CD4-positive, alpha-beta memory T cell (primary cell): Measurements from ENCODE around the gene GGA1. TPM values are rescaled to one million over a fixed set of nuclear protein-coding genes. Genes with fewer than 3 reads are reported as not detected.

Experiments used
- CTCF ChIA-PET: fragments of 350-600 bp; sonication (Branson Sonifier 250); formaldehyde crosslinking; loops from one replicate; lab custom pipeline; 2021; ENCODE audit warnings: inconsistent platforms; ENCODE audit not compliant: partially characterized antibody; lab: Charles Lee
- POLR2A ChIA-PET: fragments of 350-600 bp; sonication (Branson Sonifier 250); formaldehyde crosslinking; loops from one replicate; lab custom pipeline; 2021; ENCODE audit not compliant: partially characterized antibody; lab: Charles Lee
- DNase-seq, 5 donors: peaks; one replicate each; pipeline versions ENCODE4 v3.0.0 to v3.0.0-alpha.2; 2020 to 2022; ENCODE audit warnings: mixed read lengths in 1 of 5
- H3K27ac ChIP-seq: one replicate; pipeline ENCODE4 v1.7.0; 2013; ENCODE audit warnings: low read depth, low read length
- H3K27me3 ChIP-seq: 2 replicates; pipeline ENCODE4 v1.7.0; 2013; ENCODE audit warnings: mild to moderate bottlenecking, low read length, moderate library complexity; ENCODE audit not compliant: insufficient read depth
- H3K36me3 ChIP-seq: 2 replicates; pipeline ENCODE4 v1.7.0; 2013; ENCODE audit warnings: mild to moderate bottlenecking, low read length, moderate library complexity; ENCODE audit not compliant: insufficient read depth
- H3K4me1 ChIP-seq: 2 replicates; pipeline ENCODE4 v1.7.0; 2013; ENCODE audit warnings: mild to moderate bottlenecking, low read length, moderate library complexity; ENCODE audit not compliant: insufficient read depth
- H3K4me3 ChIP-seq, 2 donors: one replicate each; pipeline ENCODE4 v1.7.0; 2013; ENCODE audit warnings: low read length in 2 of 2, mild to moderate bottlenecking in 1 of 2
- H3K9me3 ChIP-seq, 2 donors: one replicate each; pipeline ENCODE4 v1.7.0; 2013; ENCODE audit warnings: low read length in 2 of 2, control low read depth in 1 of 2; ENCODE audit not compliant: control insufficient read depth in 1 of 2
- H3K27ac Mint-ChIP-seq, 7 donors: one replicate each; pipeline ENCODE4 v1.8.0; 2020 to 2021; ENCODE audit warnings: mixed read lengths in 7 of 7, mild to moderate bottlenecking in 6 of 7, inconsistent platforms in 3 of 7, moderate library complexity in 3 of 7
- H3K27me3 Mint-ChIP-seq, 2 donors: one replicate each; pipeline ENCODE4 v1.8.0; 2020 to 2021; ENCODE audit warnings: mixed read lengths in 2 of 2
- H3K36me3 Mint-ChIP-seq, 2 donors: one replicate each; pipeline ENCODE4 v1.8.0; 2020 to 2021; ENCODE audit warnings: mixed read lengths in 2 of 2, inconsistent platforms in 1 of 2, mild to moderate bottlenecking in 1 of 2
- H3K4me1 Mint-ChIP-seq, 4 donors: one replicate each; pipeline ENCODE4 v1.8.0; 2020 to 2021; ENCODE audit warnings: mixed read lengths in 4 of 4, mild to moderate bottlenecking in 1 of 4
- H3K4me3 Mint-ChIP-seq, 8 donors: one replicate each; pipeline ENCODE4 v1.8.0; 2020 to 2021; ENCODE audit warnings: mixed read lengths in 8 of 8, mild to moderate bottlenecking in 7 of 8, moderate library complexity in 6 of 8, inconsistent platforms in 3 of 8
- H3K9me3 Mint-ChIP-seq, 8 donors: one replicate each; pipeline ENCODE4 v1.8.0; 2020 to 2021; ENCODE audit warnings: mixed read lengths in 8 of 8, mild to moderate bottlenecking in 5 of 8, inconsistent platforms in 3 of 8, moderate library complexity in 1 of 8
- intact Hi-C: fragments of 100-400 bp; cut with micrococcal nuclease; formaldehyde crosslinking; loops from one replicate; pipeline ENCODE4 v1.15.1; 2023
- polyA plus RNA-seq, 2 donors: library from polyadenylated mRNA; unstranded; fragments of 300-500 nt; fragmentation: Illumina TruSeq; gene quantifications; one replicate each; pipeline ENCODE4 v1.2.3, GENCODE V29; 2021
- total RNA-seq, 2 experiments: library from RNA; stranded (reverse); gene quantifications; one replicate each; pipeline ENCODE4 v1.2.3, GENCODE V29; 2021

Gene GGA1
- total and polyA plus RNA-seq, 4 experiments from 2014 or later, result 16.3 to 109 (median 67.5) TPM

GRCh38 chr22:37623075-37624016 lies 14.7 kb downstream of the GGA1 start:
- Histone ChIP-seq H3K27ac (peak overlapping the region; percentile 52), H3K4me1 (peaks cover 52% of the 10 kb centered on the region), H3K27me3 (no peaks in the 10 kb centered on the region), H3K9me3 (no peaks in the 10 kb centered on the region), H3K36me3 (peaks cover 13% of the 10 kb centered on the region), H3K4me3 (no peak overlapping the region)
- intact Hi-C loops, result loop anchor here (1.0 kb wide), 5 partner anchors 10 to 58 kb away; partner anchors contain the start of genes GGA1 and SH3BP1
- peak; percentile 72 to 79 (median 75) for DNase-seq
- H3K27me3 Mint-ChIP-seq, result no peaks in the 10 kb centered on the region
- H3K9me3 Mint-ChIP-seq, result no peaks in the 10 kb centered on the region
- CTCF ChIA-PET, result interaction anchor here (0.7 to 22.8 kb wide), 11 partner anchors 11 to 58 kb away, joined by 3 to 493 read pairs (median 5); partner anchors contain the start of genes GGA1, PDXP and SH3BP1
- H3K36me3 Mint-ChIP-seq, result peaks cover 3 to 24% of the 10 kb centered on the region in 2 donors
- peak overlapping the region in 7 of 8 donors; percentile 9 to 85 (median 60) for H3K4me3 Mint-ChIP-seq
- H3K27ac Mint-ChIP-seq, result peak overlapping the region; percentile 92 to 97 (median 94)
- POLR2A ChIA-PET, result interaction anchor here (0.7 to 12.8 kb wide), 7 partner anchors 10 to 63 kb away, joined by 3 to 247 read pairs (median 4); partner anchors contain the start of genes GGA1, NOL12 and SH3BP1
- H3K4me1 Mint-ChIP-seq, result peaks cover 19 to 53% (median 37%) of the 10 kb centered on the region in 4 donors

- ChIA-PET CTCF (interaction anchor here (0.7 to 22.8 kb wide), 7 partner anchors 13 to 57 kb away, joined by 3 to 493 read pairs (median 5); partner anchors contain the start of genes GGA1, PDXP and SH3BP1), POLR2A (interaction anchor here (0.7 to 12.8 kb wide), 6 partner anchors 9 to 62 kb away, joined by 3 to 247 read pairs (median 4); partner anchors contain the start of genes NOL12 and SH3BP1)
- Histone ChIP-seq H3K27me3 (no peaks in the 10 kb centered on the region), H3K36me3 (peaks cover 7% of the 10 kb centered on the region), H3K27ac (peak overlapping the region; percentile 52), H3K9me3 (no peaks in the 10 kb centered on the region), H3K4me3 (no peak overlapping the region), H3K4me1 (peaks cover 58% of the 10 kb centered on the region)
- Mint-ChIP-seq H3K27me3 (no peaks in the 10 kb centered on the region), H3K27ac (peak overlapping the region in 5 of 7 donors; percentile 89 to 95 (median 94)), H3K9me3 (no peaks in the 10 kb centered on the region), H3K36me3 (peaks cover 3 to 19% of the 10 kb centered on the region in 2 donors), H3K4me1 (peaks cover 22 to 60% (median 42%) of the 10 kb centered on the region in 4 donors), H3K4me3 (no peak overlapping the region)
- intact Hi-C loops, result no loop called here
- no peak for DNase-seq
These were observed 15.4 kb downstream of the GGA1 start for GRCh38 chr22:37624017-37624365.

- DNase-seq, result no peak
- Histone ChIP-seq H3K9me3 (no peaks in the 10 kb centered on the region), H3K4me3 (no peak overlapping the region), H3K27me3 (no peaks in the 10 kb centered on the region), H3K27ac (no peak overlapping the region), H3K4me1 (peaks cover 58% of the 10 kb centered on the region), H3K36me3 (peaks cover 7% of the 10 kb centered on the region)
- intact Hi-C loops, result no loop called here
- ChIA-PET POLR2A (interaction anchor here (1.0 to 12.8 kb wide), 7 partner anchors 9 to 61 kb away, joined by 4 to 247 read pairs (median 39); partner anchors contain the start of genes GGA1, LGALS1, NOL12 and SH3BP1), CTCF (interaction anchor here (0.7 to 22.8 kb wide), 7 partner anchors 15 to 57 kb away, joined by 3 to 493 read pairs (median 8); partner anchors contain the start of genes GGA1, NOL12, PDXP and SH3BP1)
- Mint-ChIP-seq H3K4me1 (peaks cover 22 to 64% (median 42%) of the 10 kb centered on the region in 4 donors), H3K9me3 (no peaks in the 10 kb centered on the region), H3K4me3 (peak overlapping the region in 1 of 8 donors; percentile 36), H3K27ac (peak overlapping the region; percentile 85 to 94 (median 89)), H3K27me3 (no peaks in the 10 kb centered on the region), H3K36me3 (peaks cover 3 to 17% of the 10 kb centered on the region in 2 donors)
These were observed 16.2 kb downstream of the GGA1 start for GRCh38 chr22:37624876-37625275.

- POLR2A ChIA-PET, result interaction anchor here (1.0 to 12.8 kb wide), 9 partner anchors 8 to 60 kb away, joined by 3 to 247 read pairs (median 21); partner anchors contain the start of genes GGA1, LGALS1, NOL12 and SH3BP1
- Mint-ChIP-seq H3K9me3 (no peaks in the 10 kb centered on the region), H3K4me1 (peaks cover 22 to 64% (median 42%) of the 10 kb centered on the region in 4 donors), H3K27me3 (no peaks in the 10 kb centered on the region), H3K27ac (peak overlapping the region; percentile 19 to 90 (median 75)), H3K4me3 (peak overlapping the region in 2 of 8 donors; percentile 17 to 44), H3K36me3 (peaks cover 3 to 11% of the 10 kb centered on the region in 2 donors)
- Histone ChIP-seq H3K4me1 (peaks cover 58% of the 10 kb centered on the region), H3K4me3 (no peak overlapping the region), H3K27ac (peak overlapping the region; percentile 57), H3K9me3 (no peaks in the 10 kb centered on the region), H3K36me3 (peaks cover 2% of the 10 kb centered on the region), H3K27me3 (no peaks in the 10 kb centered on the region)
- CTCF ChIA-PET, result interaction anchor here (0.9 to 22.8 kb wide), 6 partner anchors 14 to 57 kb away, joined by 3 to 493 read pairs (median 6); partner anchors contain the start of genes GGA1, NOL12 and SH3BP1
- intact Hi-C loops, result no loop called here
- no peak for DNase-seq
These were observed 17.1 kb downstream of the GGA1 start for GRCh38 chr22:37625737-37626136.

GRCh38 chr22:37626144-37626543 lies 17.5 kb downstream of the GGA1 start:
- no peak overlapping the region for H3K4me3 ChIP-seq
- ChIA-PET POLR2A (interaction anchor here (1.2 to 12.8 kb wide), 7 partner anchors 10 to 60 kb away, joined by 3 to 247 read pairs (median 39); partner anchors contain the start of genes GGA1, LGALS1, NOL12 and SH3BP1), CTCF (interaction anchor here (0.9 to 22.8 kb wide), 5 partner anchors 14 to 56 kb away, joined by 3 to 493 read pairs (median 9); partner anchors contain the start of genes GGA1, NOL12 and SH3BP1)
- intact Hi-C loops, result no loop called here
- no peaks in the 10 kb centered on the region for H3K27me3 Mint-ChIP-seq
- no peaks in the 10 kb centered on the region for H3K27me3 ChIP-seq
- no peak for DNase-seq
- H3K27ac Mint-ChIP-seq, result peak overlapping the region; percentile 35 to 92 (median 75)
- peaks cover 3 to 10% of the 10 kb centered on the region in 2 donors for H3K36me3 Mint-ChIP-seq
- H3K4me1 ChIP-seq, result peaks cover 58% of the 10 kb centered on the region
- H3K27ac ChIP-seq, result peak overlapping the region; percentile 57
- H3K4me1 Mint-ChIP-seq, result peaks cover 22 to 64% (median 43%) of the 10 kb centered on the region in 4 donors
- H3K36me3 ChIP-seq, result peaks cover 1% of the 10 kb centered on the region
- H3K9me3 Mint-ChIP-seq, result no peaks in the 10 kb centered on the region
- peak overlapping the region in 2 of 8 donors; percentile 17 to 44 for H3K4me3 Mint-ChIP-seq
- no peaks in the 10 kb centered on the region for H3K9me3 ChIP-seq

- intact Hi-C loops, result loop anchor here (1.0 kb wide), 2 partner anchors 12 to 18 kb away; partner anchors contain the start of gene GGA1
- H3K36me3 ChIP-seq, result peaks cover 4% of the 10 kb centered on the region
These were observed 18.0 kb downstream of the GGA1 start for GRCh38 chr22:37626556-37627075.

More at GRCh38 chr22:37626556-37627075, 18.0 kb downstream of the GGA1 start:
- Mint-ChIP-seq H3K9me3 (no peaks in the 10 kb centered on the region), H3K4me1 (peaks cover 22 to 65% (median 44%) of the 10 kb centered on the region in 4 donors), H3K27ac (peak overlapping the region; percentile 84 to 94 (median 92)), H3K36me3 (peaks cover 3 to 9% of the 10 kb centered on the region in 2 donors), H3K4me3 (peak overlapping the region in 7 of 8 donors; percentile 59 to 78 (median 66)), H3K27me3 (no peaks in the 10 kb centered on the region)
- Histone ChIP-seq H3K4me1 (peaks cover 58% of the 10 kb centered on the region), H3K9me3 (no peaks in the 10 kb centered on the region), H3K27me3 (no peaks in the 10 kb centered on the region), H3K27ac (peak overlapping the region; percentile 57), H3K4me3 (no peak overlapping the region)
- POLR2A ChIA-PET, result interaction anchor here (0.9 to 12.8 kb wide), 13 partner anchors 9 to 60 kb away, joined by 3 to 247 read pairs (median 6); partner anchors contain the start of genes GGA1, LGALS1, NOL12 and PDXP
- no peak for DNase-seq
- CTCF ChIA-PET, result interaction anchor here (0.9 to 22.8 kb wide), 10 partner anchors 13 to 59 kb away, joined by 3 to 493 read pairs (median 6); partner anchors contain the start of genes GGA1, NOL12 and SH3BP1
